Neural progenitor cell (in vitro differentiated cells): Measurements from ENCODE around the gene CRTC3.

Experiments used
- EZH2 ChIP-seq: fragments of 200-600 bp; sonication (generic); IDR thresholded peaks from 2 replicates; pipeline ENCODE4 v1.6.1; 2017; ENCODE audit warnings: antibody characterized with exemption, mild to moderate bottlenecking, moderate library complexity
- EZH2phosphoT487 ChIP-seq: fragments of 200-600 bp; sonication (generic); IDR thresholded peaks from 2 replicates; pipeline ENCODE4 v1.6.1; 2017; ENCODE audit warnings: antibody characterized with exemption
- TF ChIP-seq, protein P1 (sequence below): fragments of 200-600 bp; sonication (generic); IDR thresholded peaks from 2 replicates; pipeline ENCODE4 v1.5.1; 2017; ENCODE audit warnings: antibody characterized with exemption, mild to moderate bottlenecking

DNA sequence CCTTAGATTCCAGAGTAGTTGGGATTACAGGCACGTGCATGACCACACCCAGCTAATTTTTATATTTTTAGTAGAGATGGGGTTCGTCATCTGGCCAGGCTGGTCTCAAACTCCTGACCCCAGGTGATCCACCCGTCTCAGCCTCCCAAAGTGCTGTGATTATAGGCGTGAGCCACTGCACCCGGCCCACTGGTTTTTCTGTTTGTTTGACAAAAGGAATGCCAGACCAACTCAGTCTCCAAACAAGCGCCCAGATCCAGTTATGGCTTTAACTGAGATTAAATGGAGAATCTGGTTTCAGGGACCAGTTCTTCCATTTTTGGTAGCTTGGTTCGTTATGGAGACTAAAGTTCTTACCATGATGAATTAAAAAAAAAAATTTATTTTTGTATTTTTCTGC, 50.8 kb downstream of the CRTC3 start:
- TF ChIP-seq, protein P1, sequence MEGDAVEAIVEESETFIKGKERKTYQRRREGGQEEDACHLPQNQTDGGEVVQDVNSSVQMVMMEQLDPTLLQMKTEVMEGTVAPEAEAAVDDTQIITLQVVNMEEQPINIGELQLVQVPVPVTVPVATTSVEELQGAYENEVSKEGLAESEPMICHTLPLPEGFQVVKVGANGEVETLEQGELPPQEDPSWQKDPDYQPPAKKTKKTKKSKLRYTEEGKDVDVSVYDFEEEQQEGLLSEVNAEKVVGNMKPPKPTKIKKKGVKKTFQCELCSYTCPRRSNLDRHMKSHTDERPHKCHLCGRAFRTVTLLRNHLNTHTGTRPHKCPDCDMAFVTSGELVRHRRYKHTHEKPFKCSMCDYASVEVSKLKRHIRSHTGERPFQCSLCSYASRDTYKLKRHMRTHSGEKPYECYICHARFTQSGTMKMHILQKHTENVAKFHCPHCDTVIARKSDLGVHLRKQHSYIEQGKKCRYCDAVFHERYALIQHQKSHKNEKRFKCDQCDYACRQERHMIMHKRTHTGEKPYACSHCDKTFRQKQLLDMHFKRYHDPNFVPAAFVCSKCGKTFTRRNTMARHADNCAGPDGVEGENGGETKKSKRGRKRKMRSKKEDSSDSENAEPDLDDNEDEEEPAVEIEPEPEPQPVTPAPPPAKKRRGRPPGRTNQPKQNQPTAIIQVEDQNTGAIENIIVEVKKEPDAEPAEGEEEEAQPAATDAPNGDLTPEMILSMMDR = no peak
- no peak for TF ChIP-seq EZH2
- no peak for TF ChIP-seq EZH2phosphoT487
